A549 (cell line): Measurements from ENCODE around the gene SLC35B4.
A peak's percentile ranks its signal among the peaks of the same experiment; 100 is the strongest.

Experiments used
- PHF8 ChIP-seq: fragments of 200-600 bp; sonication (generic); IDR thresholded peaks from 2 replicates; pipeline ENCODE4 v1.6.1; 2016; ENCODE audit warnings: low read depth, mild to moderate bottlenecking, antibody characterized with exemption, moderate library complexity, borderline replicate concordance
- POLR2A ChIP-seq: IDR thresholded peaks from 2 replicates; pipeline ENCODE4 v1.6.1; 2012; ENCODE audit warnings: mild to moderate bottlenecking, low read length
- TF ChIP-seq, protein P1 (sequence below): IDR thresholded peaks from 2 replicates; pipeline ENCODE4 v1.6.1; 2012
- TF ChIP-seq, protein P2 (sequence below): fragments of >200 bp; sonication (Bioruptor Twin); formaldehyde crosslinking; IDR thresholded peaks from 3 replicates; pipeline ENCODE4 v1.5.1; 2016
- TF ChIP-seq, protein P3 (sequence below): fragments of 450-650 bp; IDR thresholded peaks from 2 replicates; pipeline ENCODE4 v1.6.1; 2014; ENCODE audit warnings: antibody characterized with exemption

DNA sequence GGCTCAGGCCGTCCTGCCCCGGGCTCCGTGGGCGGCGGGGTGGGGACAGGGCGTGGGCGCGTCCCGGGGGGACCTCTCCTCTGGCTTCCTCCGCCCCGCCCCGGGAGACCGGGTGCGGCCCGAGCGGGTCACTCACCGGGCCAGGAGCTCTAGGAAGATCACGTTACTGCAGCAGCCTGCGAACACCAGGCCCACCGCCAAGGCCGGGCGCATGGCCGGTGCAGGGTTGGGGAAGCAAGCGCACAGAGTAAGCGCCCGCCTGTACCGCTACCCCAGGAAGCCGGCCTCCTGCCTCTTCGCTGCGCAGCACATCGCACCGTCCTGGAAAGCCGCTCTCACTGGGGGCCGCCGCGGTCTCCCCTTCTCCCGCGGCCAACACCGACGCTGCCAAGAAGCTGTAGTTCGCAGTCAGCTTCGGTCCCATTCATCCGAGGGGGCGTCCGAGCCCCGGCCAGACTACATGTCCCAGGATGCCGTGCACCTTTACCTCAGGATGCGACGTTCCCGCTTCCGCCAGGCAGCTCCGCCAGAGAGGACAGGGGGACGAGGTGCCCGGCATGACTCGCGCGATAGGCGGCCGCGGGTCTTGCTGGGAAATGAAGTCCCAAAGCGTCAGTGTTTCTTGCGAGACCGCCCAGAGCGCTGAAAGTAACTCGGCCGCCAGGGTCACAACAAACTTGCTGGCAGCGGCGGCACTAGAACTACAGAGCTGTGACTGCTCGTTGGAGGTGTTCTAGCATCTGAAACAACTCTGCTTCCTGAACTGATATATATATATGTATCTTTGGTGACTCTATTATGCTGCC is at the start of gene SLC35B4:
- TF ChIP-seq, protein P1, sequence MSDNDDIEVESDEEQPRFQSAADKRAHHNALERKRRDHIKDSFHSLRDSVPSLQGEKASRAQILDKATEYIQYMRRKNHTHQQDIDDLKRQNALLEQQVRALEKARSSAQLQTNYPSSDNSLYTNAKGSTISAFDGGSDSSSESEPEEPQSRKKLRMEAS = peak; percentile 87
- TF ChIP-seq, protein P2, sequence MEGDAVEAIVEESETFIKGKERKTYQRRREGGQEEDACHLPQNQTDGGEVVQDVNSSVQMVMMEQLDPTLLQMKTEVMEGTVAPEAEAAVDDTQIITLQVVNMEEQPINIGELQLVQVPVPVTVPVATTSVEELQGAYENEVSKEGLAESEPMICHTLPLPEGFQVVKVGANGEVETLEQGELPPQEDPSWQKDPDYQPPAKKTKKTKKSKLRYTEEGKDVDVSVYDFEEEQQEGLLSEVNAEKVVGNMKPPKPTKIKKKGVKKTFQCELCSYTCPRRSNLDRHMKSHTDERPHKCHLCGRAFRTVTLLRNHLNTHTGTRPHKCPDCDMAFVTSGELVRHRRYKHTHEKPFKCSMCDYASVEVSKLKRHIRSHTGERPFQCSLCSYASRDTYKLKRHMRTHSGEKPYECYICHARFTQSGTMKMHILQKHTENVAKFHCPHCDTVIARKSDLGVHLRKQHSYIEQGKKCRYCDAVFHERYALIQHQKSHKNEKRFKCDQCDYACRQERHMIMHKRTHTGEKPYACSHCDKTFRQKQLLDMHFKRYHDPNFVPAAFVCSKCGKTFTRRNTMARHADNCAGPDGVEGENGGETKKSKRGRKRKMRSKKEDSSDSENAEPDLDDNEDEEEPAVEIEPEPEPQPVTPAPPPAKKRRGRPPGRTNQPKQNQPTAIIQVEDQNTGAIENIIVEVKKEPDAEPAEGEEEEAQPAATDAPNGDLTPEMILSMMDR = no peak
- TF ChIP-seq, protein P3, sequence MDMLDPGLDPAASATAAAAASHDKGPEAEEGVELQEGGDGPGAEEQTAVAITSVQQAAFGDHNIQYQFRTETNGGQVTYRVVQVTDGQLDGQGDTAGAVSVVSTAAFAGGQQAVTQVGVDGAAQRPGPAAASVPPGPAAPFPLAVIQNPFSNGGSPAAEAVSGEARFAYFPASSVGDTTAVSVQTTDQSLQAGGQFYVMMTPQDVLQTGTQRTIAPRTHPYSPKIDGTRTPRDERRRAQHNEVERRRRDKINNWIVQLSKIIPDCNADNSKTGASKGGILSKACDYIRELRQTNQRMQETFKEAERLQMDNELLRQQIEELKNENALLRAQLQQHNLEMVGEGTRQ = no peak; the same call in 1 of the 2 replicates
- peak; percentile 98 for TF ChIP-seq PHF8
- peak; percentile 53 for TF ChIP-seq POLR2A
